ENCODE measurements around the gene TRPM7. TPM values are rescaled to one million over a fixed set of nuclear protein-coding genes. Genes with fewer than 3 reads are reported as not detected.
"Not testable (repeated sequence)": the region's sequence is repeated elsewhere in the genome, so short reads cannot be mapped to it uniquely, and the experiment has no call there.

The TRPM7 gene
- total RNA-seq, 4 donors from 2014 or later = 8.4 to 23.2 (median 12.7) TPM

- no peak for ATAC-seq
- Histone ChIP-seq H3K27ac (no peak overlapping the region), H3K36me3 (peaks cover 0 to 29% of the 10 kb centered on the region in 2 donors), H3K4me3 (no peak overlapping the region), H3K4me1 (no peaks in the 10 kb centered on the region), H3K27me3 (no peaks in the 10 kb centered on the region), H3K9me3 (no peaks in the 10 kb centered on the region)
- no peak for TF ChIP-seq CTCF (IDR thresholded peaks at IDR 0.05 in 4 of 5, conservative IDR thresholded peaks at IDR 0.05 in 1 of 5)
- TF ChIP-seq POLR2A (IDR thresholded peaks at IDR 0.05) = no peak
- DNase-seq = no peak
- intact Hi-C loops (cut with DNase I; ENCODE audit: low total_unique reads) = no loop called here
- in situ Hi-C loops (cut with MboI; ENCODE audit: low sequenced_read_pairs in 4 of 4) = no loop called here
Measured at GRCh38 chr15:50698101-50698500, 11.5 kb upstream of the TRPM7 start.

GRCh38 chr15:50697109-50697797, 10.7 kb upstream of the TRPM7 start:
- intact Hi-C loops (cut with DNase I; ENCODE audit: low total_unique reads) (no loop called here), in situ Hi-C loops (cut with MboI; ENCODE audit: low sequenced_read_pairs in 4 of 4) (no loop called here)
- no peaks in the 10 kb centered on the region for H3K27me3 ChIP-seq
- no peaks in the 10 kb centered on the region for H3K9me3 ChIP-seq
- ATAC-seq (no peak), DNase-seq (no peak)
- no peak overlapping the region for H3K4me3 ChIP-seq
- H3K36me3 ChIP-seq = peaks cover 0 to 21% of the 10 kb centered on the region in 2 donors
- no peak for TF ChIP-seq POLR2A (IDR thresholded peaks at IDR 0.05)
- TF ChIP-seq CTCF (IDR thresholded peaks at IDR 0.05 in 4 of 5, conservative IDR thresholded peaks at IDR 0.05 in 1 of 5) = no peak
- H3K4me1 ChIP-seq = no peaks in the 10 kb centered on the region
- H3K27ac ChIP-seq = no peak overlapping the region

- in situ Hi-C loops (cut with MboI; ENCODE audit: low sequenced_read_pairs in 4 of 4) = not testable (repeated sequence)
Measured at GRCh38 chr15:50694634-50695165, 8.1 kb upstream of the TRPM7 start.

GRCh38 chr15:50687302-50687902, 805 bp upstream of the TRPM7 start:
- intact Hi-C loops (cut with DNase I; ENCODE audit: low total_unique reads) (loop anchor here (1.0 to 2.0 kb wide), 2 partner anchors 21 to 333 kb away; partner anchors contain the start of gene GABPB1), in situ Hi-C loops (cut with MboI; ENCODE audit: low sequenced_read_pairs in 4 of 4) (loop anchor here in 2 of 4 donors (10.0 kb wide), 2 partner anchors 67 to 77 kb away; partner anchors contain the start of gene SPPL2A (in 1 of the 2))
- H3K4me3 ChIP-seq = peak overlapping the region; percentile 79 to 91 (median 84)
- H3K36me3 ChIP-seq = no peaks in the 10 kb centered on the region
- TF ChIP-seq CTCF (IDR thresholded peaks at IDR 0.05 in 4 of 5, conservative IDR thresholded peaks at IDR 0.05 in 1 of 5) (no peak), POLR2A (IDR thresholded peaks at IDR 0.05) (no peak)
- peak overlapping the region; percentile 90 to 99 (median 98) for H3K27ac ChIP-seq
- H3K4me1 ChIP-seq = peaks cover 10 to 30% of the 10 kb centered on the region in 2 donors
- no peak for ATAC-seq
- no peaks in the 10 kb centered on the region for H3K27me3 ChIP-seq
- no peak for DNase-seq
- no peaks in the 10 kb centered on the region for H3K9me3 ChIP-seq

More at GRCh38 chr15:50694634-50695165, 8.1 kb upstream of the TRPM7 start:
- H3K4me1 ChIP-seq; H3K27ac ChIP-seq; H3K27me3 ChIP-seq; intact Hi-C loops (cut with DNase I; ENCODE audit: low total_unique reads); DNase-seq; H3K4me3 ChIP-seq; H3K9me3 ChIP-seq; H3K36me3 ChIP-seq; ATAC-seq: not testable (repeated sequence)

GRCh38 chr15:50685976-50686468, 575 bp downstream of the TRPM7 start:
- no peaks in the 10 kb centered on the region for H3K27me3 ChIP-seq
- no peaks in the 10 kb centered on the region for H3K36me3 ChIP-seq
- no peaks in the 10 kb centered on the region for H3K9me3 ChIP-seq
- ATAC-seq = peak; percentile 45 to 50
- H3K27ac ChIP-seq = peak overlapping the region; percentile 90 to 99 (median 98)
- intact Hi-C loops (cut with DNase I; ENCODE audit: low total_unique reads) (loop anchor here (1.0 to 2.0 kb wide), 2 partner anchors 79 to 331 kb away; partner anchors contain the start of genes GABPB1 and SPPL2A), in situ Hi-C loops (cut with MboI; ENCODE audit: low sequenced_read_pairs in 4 of 4) (loop anchor here in 2 of 4 donors (10.0 kb wide), 2 partner anchors 69 to 79 kb away; partner anchors contain the start of gene SPPL2A (in 1 of the 2))
- H3K4me3 ChIP-seq = peak overlapping the region; percentile 79 to 91 (median 84)
- DNase-seq = peak; percentile 39 to 61
- TF ChIP-seq POLR2A (IDR thresholded peaks at IDR 0.05) = no peak
- TF ChIP-seq CTCF (IDR thresholded peaks at IDR 0.05 in 4 of 5, conservative IDR thresholded peaks at IDR 0.05 in 1 of 5) = no peak
- H3K4me1 ChIP-seq = peaks cover 10 to 36% of the 10 kb centered on the region in 2 donors

Data from gastrocnemius medialis (tissue), 4 donors.